ENCODE measurements around the gene GADD45B. TPM values are rescaled to one million over a fixed set of nuclear protein-coding genes. Genes with fewer than 3 reads are reported as not detected.
"Not testable (repeated sequence)": the region's sequence is repeated elsewhere in the genome, so short reads cannot be mapped to it uniquely, and the experiment has no call there.

Gene GADD45B
- total RNA-seq, 1 experiment from 2014 or later, result 37.9 TPM

DNA sequence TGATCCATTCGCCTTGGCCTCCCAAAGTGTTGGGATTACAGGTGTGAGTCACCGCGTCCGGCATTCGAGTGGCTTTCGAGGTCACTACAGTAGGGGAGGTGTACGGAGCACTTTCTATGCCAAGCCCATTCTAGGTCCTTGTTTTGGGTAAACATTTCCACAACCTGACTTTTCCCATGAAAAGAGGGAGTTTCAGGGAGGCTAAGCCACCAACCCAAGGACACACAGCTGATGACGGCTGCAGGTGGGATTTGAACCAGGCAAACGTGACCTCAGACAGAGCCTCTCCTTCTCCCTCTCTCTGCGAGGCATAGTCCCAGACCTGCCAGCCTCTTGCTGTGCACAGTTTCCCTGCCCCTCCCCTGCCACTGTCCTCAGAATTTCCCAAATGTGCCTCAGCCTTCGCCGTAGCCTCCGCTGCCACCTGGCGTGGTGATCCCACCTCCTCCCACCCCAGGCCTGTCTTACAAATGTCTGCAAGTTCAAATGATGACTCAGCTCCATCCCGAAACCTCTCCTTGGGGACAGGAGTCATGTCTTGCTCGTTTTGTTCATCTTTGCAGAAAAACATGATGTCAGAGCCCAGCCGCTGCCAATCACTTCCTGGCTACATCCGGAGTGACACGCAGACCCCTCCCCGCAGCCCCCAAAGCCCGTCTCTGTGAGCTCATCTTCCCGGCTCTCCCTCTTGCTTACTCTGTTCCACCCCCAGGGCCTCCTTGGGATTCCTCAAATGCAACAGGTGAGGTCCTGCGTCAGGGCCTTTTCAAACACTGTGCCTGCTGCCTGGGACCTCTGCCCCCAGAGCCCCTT lies 6.6 kb upstream of the GADD45B start:
- intact Hi-C loops (cut with micrococcal nuclease), result loop anchor here (10.0 kb wide), 1 partner anchor 305 kb away; the partner anchor contains the start of gene DOT1L
- CTCF ChIA-PET, result interaction anchor here (0.7 to 3.9 kb wide), 4 partner anchors 110 to 168 kb away, joined by 3 to 20 read pairs (median 4); no protein-coding TSS in a partner anchor

DNA sequence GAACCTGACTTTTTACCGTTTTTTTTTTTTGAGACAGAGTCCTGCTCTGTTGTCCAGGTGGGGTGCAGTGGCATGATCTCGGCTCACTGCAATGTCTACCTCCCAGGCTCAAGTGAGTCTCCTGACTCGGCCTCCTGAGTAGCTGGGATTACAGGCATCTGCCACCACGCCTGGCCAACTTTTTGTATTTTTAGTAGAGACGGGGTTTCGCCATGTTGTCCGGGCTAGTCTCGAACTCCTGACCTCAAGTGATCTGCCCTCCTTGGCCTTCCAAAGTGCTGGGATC lies 6.1 kb upstream of the GADD45B start:
- H3K9me3 ChIP-seq (ENCODE audit: control insufficient read depth in 1 of 2, insufficient read depth in 1 of 2, low read depth in 1 of 2, low read length in 2 of 2); H3K4me3 ChIP-seq (replicated peaks in 1 of 2; ENCODE audit: low read depth in 1 of 2, low read length in 2 of 2); H4K20me1 ChIP-seq (ENCODE audit: insufficient read depth); H2AFZ ChIP-seq (ENCODE audit: low read depth, low read length, poor library complexity, severe bottlenecking); ATAC-seq; H3K79me2 ChIP-seq (ENCODE audit: insufficient read depth, low read length); H3K9me2 ChIP-seq (ENCODE audit: insufficient read depth); BruUV-seq (replicated peaks); RAD21 ChIA-PET (ENCODE audit: low non-redundant PET in 1 of 2, low total read pairs in 2 of 2, uncharacterized antibody in 2 of 2, unreplicated experiment in 2 of 2); H3K27me3 ChIP-seq (ENCODE audit: insufficient read depth, low read length); DNase-seq (ENCODE audit: low read depth, low spot score); H3K36me3 ChIP-seq (ENCODE audit: control insufficient read depth in 1 of 2, insufficient read depth in 2 of 2, low read length in 2 of 2): not testable (repeated sequence)
- Histone ChIP-seq H3K9ac (ENCODE audit: low read length) (peak overlapping the region; percentile 36), H3K4me2 (ENCODE audit: low read length) (peak overlapping the region; percentile 63), H3K4me1 (ENCODE audit: control insufficient read depth in 1 of 2, insufficient read depth in 2 of 2, low read length in 2 of 2) (peaks cover 23 to 41% of the 10 kb centered on the region in 2 experiments), H3K27ac (ENCODE audit: low read depth, low read length) (peak overlapping the region; percentile 54)
- CTCF ChIA-PET, result interaction anchor here (1.0 to 3.9 kb wide), 3 partner anchors 109 to 141 kb away, joined by 4 to 20 read pairs (median 5); no protein-coding TSS in a partner anchor
- POLR2A ChIA-PET, result interaction anchor here (0.9 to 1.2 kb wide), 3 partner anchors 71 to 151 kb away, joined by 3 to 4 read pairs (median 4); no protein-coding TSS in a partner anchor
- intact Hi-C loops (cut with micrococcal nuclease), result loop anchor here (10.0 kb wide), 1 partner anchor 305 kb away; the partner anchor contains the start of gene DOT1L

More for the DNA sequence above, 6.6 kb upstream of the GADD45B start:
- BruUV-seq (replicated peaks), result no TSS peak
- Histone ChIP-seq H3K27ac (ENCODE audit: low read depth, low read length) (peak overlapping the region; percentile 54), H3K9me3 (ENCODE audit: control insufficient read depth in 1 of 2, insufficient read depth in 1 of 2, low read depth in 1 of 2, low read length in 2 of 2) (no peaks in the 10 kb centered on the region), H3K9ac (ENCODE audit: low read length) (peak overlapping the region; percentile 36), H3K4me1 (ENCODE audit: control insufficient read depth in 1 of 2, insufficient read depth in 2 of 2, low read length in 2 of 2) (peaks cover 21 to 41% of the 10 kb centered on the region in 2 experiments), H3K4me3 (replicated peaks in 1 of 2; ENCODE audit: low read depth in 1 of 2, low read length in 2 of 2) (peak overlapping the region in 1 of 2 experiments; percentile 41; a peak in 2 of 4 replicates), H3K27me3 (ENCODE audit: insufficient read depth, low read length) (no peaks in the 10 kb centered on the region), H3K36me3 (ENCODE audit: control insufficient read depth in 1 of 2, insufficient read depth in 2 of 2, low read length in 2 of 2) (no peaks in the 10 kb centered on the region), H3K9me2 (ENCODE audit: insufficient read depth) (no peaks in the 10 kb centered on the region), H4K20me1 (ENCODE audit: insufficient read depth) (no peaks in the 10 kb centered on the region), H3K4me2 (ENCODE audit: low read length) (peak overlapping the region; percentile 63), H3K79me2 (ENCODE audit: insufficient read depth, low read length) (no peaks in the 10 kb centered on the region), H2AFZ (ENCODE audit: low read depth, low read length, poor library complexity, severe bottlenecking) (peak overlapping the region; percentile 34)
- RAD21 ChIA-PET (ENCODE audit: low non-redundant PET in 1 of 2, low total read pairs in 2 of 2, uncharacterized antibody in 2 of 2, unreplicated experiment in 2 of 2), result interaction anchor here in 1 of 2 experiments (0.5 kb wide), 1 partner anchor 567 kb away, joined by 4 read pairs; no protein-coding TSS in a partner anchor
- TF ChIP-seq FOSL1 (IDR thresholded peaks at IDR 0.05; ENCODE audit: low read depth) (peak; percentile 58; the same call in 1 of the 2 replicates), EZH2 (IDR thresholded peaks at IDR 0.05) (no peak), SP1 (IDR thresholded peaks at IDR 0.05; ENCODE audit: low read depth) (peak; percentile 51; the same call in 1 of the 2 replicates), POLR2AphosphoS5 (IDR thresholded peaks at IDR 0.05; ENCODE audit: low read depth, low read length) (no peak), ELF1 (IDR thresholded peaks at IDR 0.05; ENCODE audit: borderline replicate concordance, low read depth) (no peak), SIN3A (IDR thresholded peaks at IDR 0.05; ENCODE audit: low read depth) (no peak), SRF (IDR thresholded peaks at IDR 0.05; ENCODE audit: low read depth) (no peak), JUND (IDR thresholded peaks at IDR 0.05) (peak; percentile 39), CBX3 (IDR thresholded peaks at IDR 0.05; ENCODE audit: low read depth) (peak; percentile 88; the same call in 1 of the 2 replicates), POLR2A (IDR thresholded peaks at IDR 0.05; ENCODE audit: borderline replicate concordance, extremely low read depth, insufficient read depth, insufficient read length) (no peak)
- TF ChIP-seq, protein P1, sequence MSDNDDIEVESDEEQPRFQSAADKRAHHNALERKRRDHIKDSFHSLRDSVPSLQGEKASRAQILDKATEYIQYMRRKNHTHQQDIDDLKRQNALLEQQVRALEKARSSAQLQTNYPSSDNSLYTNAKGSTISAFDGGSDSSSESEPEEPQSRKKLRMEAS (IDR thresholded peaks at IDR 0.05), result peak; percentile 79
- TF ChIP-seq, protein P2, sequence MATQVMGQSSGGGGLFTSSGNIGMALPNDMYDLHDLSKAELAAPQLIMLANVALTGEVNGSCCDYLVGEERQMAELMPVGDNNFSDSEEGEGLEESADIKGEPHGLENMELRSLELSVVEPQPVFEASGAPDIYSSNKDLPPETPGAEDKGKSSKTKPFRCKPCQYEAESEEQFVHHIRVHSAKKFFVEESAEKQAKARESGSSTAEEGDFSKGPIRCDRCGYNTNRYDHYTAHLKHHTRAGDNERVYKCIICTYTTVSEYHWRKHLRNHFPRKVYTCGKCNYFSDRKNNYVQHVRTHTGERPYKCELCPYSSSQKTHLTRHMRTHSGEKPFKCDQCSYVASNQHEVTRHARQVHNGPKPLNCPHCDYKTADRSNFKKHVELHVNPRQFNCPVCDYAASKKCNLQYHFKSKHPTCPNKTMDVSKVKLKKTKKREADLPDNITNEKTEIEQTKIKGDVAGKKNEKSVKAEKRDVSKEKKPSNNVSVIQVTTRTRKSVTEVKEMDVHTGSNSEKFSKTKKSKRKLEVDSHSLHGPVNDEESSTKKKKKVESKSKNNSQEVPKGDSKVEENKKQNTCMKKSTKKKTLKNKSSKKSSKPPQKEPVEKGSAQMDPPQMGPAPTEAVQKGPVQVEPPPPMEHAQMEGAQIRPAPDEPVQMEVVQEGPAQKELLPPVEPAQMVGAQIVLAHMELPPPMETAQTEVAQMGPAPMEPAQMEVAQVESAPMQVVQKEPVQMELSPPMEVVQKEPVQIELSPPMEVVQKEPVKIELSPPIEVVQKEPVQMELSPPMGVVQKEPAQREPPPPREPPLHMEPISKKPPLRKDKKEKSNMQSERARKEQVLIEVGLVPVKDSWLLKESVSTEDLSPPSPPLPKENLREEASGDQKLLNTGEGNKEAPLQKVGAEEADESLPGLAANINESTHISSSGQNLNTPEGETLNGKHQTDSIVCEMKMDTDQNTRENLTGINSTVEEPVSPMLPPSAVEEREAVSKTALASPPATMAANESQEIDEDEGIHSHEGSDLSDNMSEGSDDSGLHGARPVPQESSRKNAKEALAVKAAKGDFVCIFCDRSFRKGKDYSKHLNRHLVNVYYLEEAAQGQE (IDR thresholded peaks at IDR 0.05; ENCODE audit: low read depth), result no peak
- DNase-seq (ENCODE audit: low read depth, low spot score) (peak; percentile 80), ATAC-seq (peak; percentile 75)
- POLR2A ChIA-PET, result interaction anchor here (0.9 to 1.2 kb wide), 4 partner anchors 12 to 151 kb away, joined by 3 to 4 read pairs (median 4); no protein-coding TSS in a partner anchor

All from HCT116 (cell line).